Gastrocnemius medialis (tissue), 4 donors: ENCODE data around the gene RAB23. TPM values are rescaled to one million over a fixed set of nuclear protein-coding genes. Genes with fewer than 3 reads are reported as not detected.

ENCODE experiments used
- ATAC-seq, 2 donors: fragments of 150-250 bp; one replicate each; pipeline ENCODE4 v1.9.1; 2016
- DNase-seq, 2 donors: peaks; one replicate each; pipeline ENCODE4 v3.0.0-alpha.2; 2019
- H3K27ac ChIP-seq, 4 donors: fragments of 200-600 bp; sonication (generic); 1 replicate in 1 of 4; 2 replicates in 3 of 4; pipeline ENCODE4 v1.5.1; 2016 to 2018; ENCODE audit warnings: mild to moderate bottlenecking in 2 of 4, moderate library complexity in 1 of 4
- H3K27me3 ChIP-seq, 3 donors: fragments of 200-600 bp; sonication (generic) in 2 of 3; 1 replicate in 1 of 3; 2 replicates in 2 of 3; pipeline versions ENCODE4 v1.5.1 to v1.6.0; 2016 to 2019; ENCODE audit warnings: mild to moderate bottlenecking in 1 of 3, moderate library complexity in 1 of 3
- H3K36me3 ChIP-seq, 2 donors: fragments of 200-600 bp; sonication (generic) in 1 of 2; one replicate each; pipeline ENCODE4 v1.5.1; 2017 to 2018
- H3K4me1 ChIP-seq, 2 donors: fragments of 200-600 bp; sonication (generic) in 1 of 2; one replicate each; pipeline ENCODE4 v1.5.1; 2016 to 2017; ENCODE audit warnings: mild to moderate bottlenecking in 2 of 2
- H3K4me3 ChIP-seq, 4 donors: fragments of 200-600 bp; sonication (generic) in 3 of 4; 1 replicate in 1 of 4; 2 replicates in 3 of 4; pipeline ENCODE4 v1.5.1; 2016 to 2019; ENCODE audit warnings: mild to moderate bottlenecking in 2 of 4
- H3K9me3 ChIP-seq, 3 donors: fragments of 200-600 bp; sonication (generic) in 2 of 3; 1 replicate in 1 of 3; 2 replicates in 2 of 3; pipeline ENCODE4 v1.5.1; 2016 to 2019
- POLR2A ChIP-seq, 2 donors: fragments of 450-650 bp; IDR thresholded peaks; one replicate each; pipeline ENCODE4 v1.6.1; 2017; ENCODE audit warnings: antibody characterized with exemption in 2 of 2, mild to moderate bottlenecking in 2 of 2, moderate library complexity in 2 of 2
- in situ Hi-C, 4 donors: fragments of 200-750 bp; cut with MboI; loops; one replicate each; pipeline versions ENCODE4 v1.15.0 to v1.8.0; 2017; ENCODE audit warnings: low sequenced_read_pairs in 4 of 4
- intact Hi-C: fragments of 100-400 bp; cut with DNase I; formaldehyde crosslinking; loops from one replicate; pipeline ENCODE4 v1.15.1; 2023; ENCODE audit warnings: low total_unique reads
- total RNA-seq, 4 donors: library from RNA; depleted of rRNA; stranded (reverse); fragments of >200 nt; gene quantifications; one replicate each; pipeline versions ENCODE4 v1.1.0 to v1.2.3, GENCODE V29; 2016
- TF ChIP-seq, protein P1 (sequence below), 5 experiments: fragments of 450-650 bp in 3 of 5; fragments of 200-600 bp in 2 of 5; sonication (generic) in 2 of 5; IDR thresholded peaks in 4 of 5; conservative IDR thresholded peaks in 1 of 5; 1 replicate in 4 of 5; 2 replicates in 1 of 5; pipeline ENCODE4 v1.5.1; 2016 to 2019; ENCODE audit warnings: antibody characterized with exemption in 5 of 5, mild to moderate bottlenecking in 3 of 5, moderate library complexity in 3 of 5

Gene RAB23
- total RNA-seq, 4 donors from 2014 or later = 8.7 to 18.5 (median 11.6) TPM

GRCh38 chr6:57147401-57147800 lies 74.7 kb downstream of the RAB23 start:
- H3K27ac ChIP-seq = no peak overlapping the region
- TF ChIP-seq POLR2A (IDR thresholded peaks at IDR 0.05) = no peak
- TF ChIP-seq, protein P1, sequence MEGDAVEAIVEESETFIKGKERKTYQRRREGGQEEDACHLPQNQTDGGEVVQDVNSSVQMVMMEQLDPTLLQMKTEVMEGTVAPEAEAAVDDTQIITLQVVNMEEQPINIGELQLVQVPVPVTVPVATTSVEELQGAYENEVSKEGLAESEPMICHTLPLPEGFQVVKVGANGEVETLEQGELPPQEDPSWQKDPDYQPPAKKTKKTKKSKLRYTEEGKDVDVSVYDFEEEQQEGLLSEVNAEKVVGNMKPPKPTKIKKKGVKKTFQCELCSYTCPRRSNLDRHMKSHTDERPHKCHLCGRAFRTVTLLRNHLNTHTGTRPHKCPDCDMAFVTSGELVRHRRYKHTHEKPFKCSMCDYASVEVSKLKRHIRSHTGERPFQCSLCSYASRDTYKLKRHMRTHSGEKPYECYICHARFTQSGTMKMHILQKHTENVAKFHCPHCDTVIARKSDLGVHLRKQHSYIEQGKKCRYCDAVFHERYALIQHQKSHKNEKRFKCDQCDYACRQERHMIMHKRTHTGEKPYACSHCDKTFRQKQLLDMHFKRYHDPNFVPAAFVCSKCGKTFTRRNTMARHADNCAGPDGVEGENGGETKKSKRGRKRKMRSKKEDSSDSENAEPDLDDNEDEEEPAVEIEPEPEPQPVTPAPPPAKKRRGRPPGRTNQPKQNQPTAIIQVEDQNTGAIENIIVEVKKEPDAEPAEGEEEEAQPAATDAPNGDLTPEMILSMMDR (IDR thresholded peaks at IDR 0.05 in 4 of 5, conservative IDR thresholded peaks at IDR 0.05 in 1 of 5) = no peak
- DNase-seq (no peak), ATAC-seq (no peak)
- no peaks in the 10 kb centered on the region for H3K9me3 ChIP-seq
- in situ Hi-C loops = no loop called here
- no peaks in the 10 kb centered on the region for H3K4me1 ChIP-seq
- intact Hi-C loops = no loop called here
- no peak overlapping the region for H3K4me3 ChIP-seq
- peaks cover 0 to 30% of the 10 kb centered on the region in 2 donors for H3K36me3 ChIP-seq
- no peaks in the 10 kb centered on the region for H3K27me3 ChIP-seq

- Histone ChIP-seq H3K9me3 (no peaks in the 10 kb centered on the region), H3K27me3 (no peaks in the 10 kb centered on the region), H3K27ac (no peak overlapping the region), H3K4me3 (no peak overlapping the region), H3K4me1 (no peaks in the 10 kb centered on the region), H3K36me3 (peaks cover 0 to 26% of the 10 kb centered on the region in 2 donors)
- intact Hi-C loops = no loop called here
- DNase-seq (no peak), ATAC-seq (no peak)
- TF ChIP-seq POLR2A (IDR thresholded peaks at IDR 0.05) = no peak
- TF ChIP-seq, protein P1 (IDR thresholded peaks at IDR 0.05 in 4 of 5, conservative IDR thresholded peaks at IDR 0.05 in 1 of 5) = no peak
- in situ Hi-C loops = no loop called here
Measured at GRCh38 chr6:57143690-57144089, 78.4 kb downstream of the RAB23 start.

DNA sequence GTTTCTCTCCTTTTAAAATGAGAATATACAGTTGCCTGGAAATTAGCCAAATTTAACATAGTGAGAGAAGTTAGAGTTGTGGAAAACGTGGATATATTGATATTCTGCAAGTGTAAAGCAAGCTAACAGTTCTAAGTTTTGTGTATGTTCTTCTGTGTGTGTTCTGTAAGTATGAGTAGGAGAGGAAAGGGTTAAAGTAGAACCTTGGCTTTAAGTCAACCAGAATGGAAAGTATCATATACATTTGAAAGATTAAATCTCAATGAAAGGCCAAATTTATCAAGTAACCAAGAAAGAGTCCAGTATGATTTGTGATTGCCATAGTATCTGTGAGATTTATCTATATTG lies 80.0 kb downstream of the RAB23 start:
- Histone ChIP-seq H3K27ac (no peak overlapping the region), H3K4me1 (no peaks in the 10 kb centered on the region), H3K36me3 (peaks cover 0 to 21% of the 10 kb centered on the region in 2 donors), H3K9me3 (no peaks in the 10 kb centered on the region), H3K27me3 (no peaks in the 10 kb centered on the region), H3K4me3 (no peak overlapping the region)
- intact Hi-C loops = no loop called here
- no peak for DNase-seq
- ATAC-seq = no peak
- in situ Hi-C loops = no loop called here
- no peak for TF ChIP-seq POLR2A (IDR thresholded peaks at IDR 0.05)
- TF ChIP-seq, protein P1 (IDR thresholded peaks at IDR 0.05 in 4 of 5, conservative IDR thresholded peaks at IDR 0.05 in 1 of 5) = no peak

GRCh38 chr6:57141451-57142177 lies 80.5 kb downstream of the RAB23 start:
- Histone ChIP-seq H3K36me3 (peaks cover 0 to 26% of the 10 kb centered on the region in 2 donors), H3K4me1 (no peaks in the 10 kb centered on the region), H3K9me3 (no peaks in the 10 kb centered on the region), H3K27me3 (no peaks in the 10 kb centered on the region), H3K27ac (no peak overlapping the region), H3K4me3 (no peak overlapping the region)
- ATAC-seq (no peak), DNase-seq (no peak)
- intact Hi-C loops (no loop called here), in situ Hi-C loops (no loop called here)
- TF ChIP-seq, protein P1 (IDR thresholded peaks at IDR 0.05 in 4 of 5, conservative IDR thresholded peaks at IDR 0.05 in 1 of 5) = no peak
- no peak for TF ChIP-seq POLR2A (IDR thresholded peaks at IDR 0.05)

DNA sequence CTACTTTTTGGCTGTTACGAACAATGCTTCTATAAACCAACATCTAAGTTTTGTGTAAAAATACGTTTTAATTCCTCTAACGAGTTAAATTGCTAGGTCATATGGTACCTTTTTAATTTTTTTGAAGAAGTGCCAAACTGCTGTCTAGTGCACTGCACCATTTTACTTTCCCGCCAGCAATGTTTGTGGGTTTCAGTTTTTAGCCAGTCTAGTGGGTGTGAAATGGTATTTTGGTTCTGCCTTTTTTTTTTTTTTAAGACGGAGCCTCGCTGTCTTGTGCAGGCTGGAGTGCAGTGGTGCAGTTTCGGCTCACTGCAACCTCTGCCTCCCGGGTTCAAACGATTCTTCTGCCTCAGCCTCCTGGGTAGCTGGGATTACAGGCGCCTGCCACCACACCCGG lies 84.1 kb downstream of the RAB23 start:
- no peak for TF ChIP-seq POLR2A (IDR thresholded peaks at IDR 0.05)
- TF ChIP-seq, protein P1 (IDR thresholded peaks at IDR 0.05 in 4 of 5, conservative IDR thresholded peaks at IDR 0.05 in 1 of 5) = no peak
- Histone ChIP-seq H3K9me3 (no peaks in the 10 kb centered on the region), H3K27ac (no peak overlapping the region), H3K27me3 (no peaks in the 10 kb centered on the region), H3K4me1 (no peaks in the 10 kb centered on the region), H3K4me3 (no peak overlapping the region), H3K36me3 (peaks cover 0 to 39% of the 10 kb centered on the region in 2 donors)
- DNase-seq = no peak
- in situ Hi-C loops = no loop called here
- ATAC-seq = no peak
- intact Hi-C loops = no loop called here
